B cell (primary cell): ENCODE measurements around the gene POLR2F. TPM values are rescaled to one million over a fixed set of nuclear protein-coding genes. Genes with fewer than 3 reads are reported as not detected.

Experiments
- ATAC-seq: fragments of 200-7000 bp; cut with Tn5 transposase; one replicate; pipeline ENCODE4 v1.10.0; 2021; ENCODE audit warnings: low read depth, mild to moderate bottlenecking, moderate number of reproducible peaks, moderate library complexity
- CTCF ChIA-PET: fragments of 350-600 bp; sonication (Branson Sonifier 250); formaldehyde crosslinking; loops from one replicate; lab custom pipeline; 2021; ENCODE audit warnings: antibody characterized with exemption, inconsistent platforms; lab: Charles Lee
- POLR2A ChIA-PET: fragments of 350-600 bp; sonication (Branson Sonifier 250); formaldehyde crosslinking; loops from one replicate; lab custom pipeline; 2021; ENCODE audit warnings: antibody characterized with exemption; lab: Charles Lee
- DNase-seq: peaks from one replicate; pipeline ENCODE4 v3.0.0; 2013
- H2AFZ ChIP-seq: 2 replicates; pipeline ENCODE4 v1.6.1; 2012; ENCODE audit warnings: mild to moderate bottlenecking, low read depth, low read length; ENCODE audit not compliant: insufficient read depth, poor library complexity, severe bottlenecking
- H3K27ac ChIP-seq, 2 donors: 1 replicate in 1 of 2; 2 replicates in 1 of 2; pipeline ENCODE4 v1.5.1; 2012 to 2013; ENCODE audit warnings: low read length in 2 of 2, mild to moderate bottlenecking in 2 of 2, moderate library complexity in 1 of 2
- H3K27me3 ChIP-seq, 4 experiments: fragments of 200-600 bp in 1 of 4; sonication (generic) in 1 of 4; replicated peaks in 1 of 4; 1 replicate in 2 of 4; 2 replicates in 2 of 4; pipeline versions ENCODE4 v1.6.1 to v1.7.0; 2013 to 2016; ENCODE audit warnings: low read length in 3 of 4, mild to moderate bottlenecking in 2 of 4, mixed read lengths in 1 of 4, moderate library complexity in 1 of 4; ENCODE audit not compliant: insufficient read depth in 4 of 4, control insufficient read depth in 3 of 4; ENCODE audit errors: control extremely low read depth in 1 of 4
- H3K36me3 ChIP-seq, 2 experiments: replicated peaks in 1 of 2; 1 replicate in 1 of 2; 2 replicates in 1 of 2; pipeline versions ENCODE4 v1.6.1 to v1.7.1; 2013; ENCODE audit warnings: low read length in 1 of 2; ENCODE audit not compliant: insufficient read depth in 2 of 2, control insufficient read depth in 1 of 2; ENCODE audit errors: control extremely low read depth in 1 of 2, extremely low read depth in 1 of 2
- H3K4me1 ChIP-seq, 2 donors: fragments of 200-600 bp in 1 of 2; sonication (generic) in 1 of 2; 1 replicate in 1 of 2; 2 replicates in 1 of 2; pipeline versions ENCODE4 v1.5.1 to v1.6.1; 2013 to 2017; ENCODE audit warnings: low read length in 2 of 2; ENCODE audit not compliant: control insufficient read depth in 2 of 2, insufficient read depth in 2 of 2
- H3K4me2 ChIP-seq: replicated peaks from 2 replicates; pipeline ENCODE3; 2012; ENCODE audit warnings: mild to moderate bottlenecking, low read depth, low read length; ENCODE audit not compliant: poor library complexity, severe bottlenecking
- H3K4me3 ChIP-seq, 5 experiments: fragments of 200-600 bp in 1 of 5; sonication (generic) in 1 of 5; 1 replicate in 3 of 5; 2 replicates in 2 of 5; pipeline versions ENCODE4 v1.5.1 to v1.7.0; 2011 to 2016; ENCODE audit warnings: low read length in 4 of 5, mild to moderate bottlenecking in 4 of 5, low read depth in 2 of 5, control low read depth in 1 of 5, moderate library complexity in 1 of 5; ENCODE audit not compliant: insufficient read depth in 1 of 5; ENCODE audit errors: control extremely low read depth in 1 of 5, extremely low read depth in 1 of 5
- H3K79me2 ChIP-seq: fragments of 200-600 bp; sonication (generic); one replicate; pipeline ENCODE4 v1.6.0; 2016; ENCODE audit warnings: low read length; ENCODE audit not compliant: control insufficient read depth, insufficient read depth
- H3K9ac ChIP-seq: fragments of 200-600 bp; sonication (generic); 2 replicates; pipeline ENCODE4 v1.6.1; 2017; ENCODE audit warnings: mild to moderate bottlenecking, low read length, moderate library complexity
- H3K9me3 ChIP-seq, 3 donors: one replicate each; pipeline versions ENCODE4 v1.6.1 to v1.7.1; 2013; ENCODE audit warnings: low read length in 2 of 3; ENCODE audit not compliant: control insufficient read depth in 2 of 3, insufficient read depth in 1 of 3; ENCODE audit errors: control extremely low read depth in 1 of 3
- H4K20me1 ChIP-seq: 2 replicates; pipeline ENCODE4 v1.6.0; 2012; ENCODE audit warnings: mild to moderate bottlenecking, low read length; ENCODE audit not compliant: insufficient read depth, control insufficient read depth, poor library complexity, severe bottlenecking
- H3K27ac Mint-ChIP-seq: one replicate; pipeline ENCODE4 v1.8.0; 2021; ENCODE audit warnings: mixed read lengths
- H3K27me3 Mint-ChIP-seq: one replicate; pipeline ENCODE4 v1.8.0; 2021; ENCODE audit warnings: mixed read lengths
- H3K4me1 Mint-ChIP-seq: one replicate; pipeline ENCODE4 v1.8.0; 2021; ENCODE audit warnings: mixed read lengths
- H3K4me3 Mint-ChIP-seq: one replicate; pipeline ENCODE4 v1.8.0; 2021; ENCODE audit warnings: mixed read lengths
- H3K9me3 Mint-ChIP-seq: one replicate; pipeline ENCODE4 v1.8.0; 2022; ENCODE audit warnings: mixed read lengths; ENCODE audit not compliant: insufficient read depth
- EZH2 ChIP-seq: IDR thresholded peaks from 2 replicates; pipeline ENCODE4 v1.6.1; 2012; ENCODE audit warnings: borderline replicate concordance, low read depth, mild to moderate bottlenecking, moderate library complexity, low read length; ENCODE audit not compliant: insufficient read depth, poor library complexity, severe bottlenecking
- WGBS: methylation state at CpG from one replicate; pipeline ENCODE4 v1.1.5; 2013; ENCODE audit warnings: missing lambda C conversion rate; ENCODE audit not compliant: insufficient coverage; 5-methylcytosine and 5-hydroxymethylcytosine counted together
- intact Hi-C: fragments of 100-400 bp; cut with micrococcal nuclease; formaldehyde crosslinking; loops from one replicate; pipeline ENCODE4 v1.10.0; 2022
- polyA plus RNA-seq: library from polyadenylated mRNA; depleted of rRNA; stranded (reverse); fragments of >200 nt; gene quantifications from 2 replicates; pipeline ENCODE4 v1.2.3, GENCODE V29; 2012
- total RNA-seq, 2 donors: library from RNA; stranded (reverse); fragments of 120-200 nt in 1 of 2; gene quantifications; 1 replicate in 1 of 2; 2 replicates in 1 of 2; pipeline versions ENCODE4 v1.2.3 to v1.2.4, GENCODE V29; 2013 to 2022
- TF ChIP-seq, protein P1 (sequence below): fragments of 200-600 bp; IDR thresholded peaks from one replicate; pipeline ENCODE4 v1.8.0; 2022; ENCODE audit warnings: antibody characterized with exemption, mild to moderate bottlenecking

The POLR2F gene
- total and polyA plus RNA-seq, 2 donors (not counting 1 experiment from before 2014, with no cell fraction given): 41.8 to 49.6 TPM

DNA sequence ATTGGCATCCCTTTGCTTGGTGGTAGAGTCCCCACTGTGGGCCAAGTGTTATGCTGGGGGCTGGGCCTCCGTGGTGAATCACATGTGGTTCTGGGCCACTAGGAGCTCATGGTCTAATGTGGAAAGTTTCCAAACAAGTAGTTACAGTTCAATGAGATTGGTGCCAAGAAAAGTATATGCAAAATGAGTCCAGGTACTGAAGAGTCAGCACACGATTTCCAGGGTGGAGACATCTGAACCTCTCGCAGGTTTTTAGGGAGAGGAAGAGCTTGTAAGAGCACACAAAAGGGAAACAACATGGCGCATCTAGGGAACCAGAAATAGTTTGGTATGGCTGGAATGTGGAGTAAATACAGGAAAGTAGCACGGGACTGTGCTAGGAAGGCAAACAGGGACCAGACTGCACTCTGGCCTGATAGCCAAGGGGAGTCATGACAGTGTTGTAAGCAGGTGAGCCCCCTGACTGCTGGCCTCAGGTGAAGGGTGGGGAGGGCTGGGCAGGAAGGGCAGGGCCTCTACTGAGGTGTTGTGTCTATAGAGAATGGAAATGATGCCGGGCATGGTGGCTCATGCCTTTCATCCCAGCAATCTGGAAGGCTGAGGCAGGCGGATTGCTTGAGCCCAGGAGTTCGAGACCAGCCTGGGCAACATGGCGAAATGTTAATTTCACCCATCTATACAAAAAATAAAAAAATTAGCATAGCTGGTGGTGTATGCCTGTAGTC, 12.6 kb downstream of the POLR2F start:
- H2AFZ ChIP-seq: no peak overlapping the region
- no peak overlapping the region for H3K27ac Mint-ChIP-seq
- H3K27me3 ChIP-seq: no peaks in the 10 kb centered on the region
- no peaks in the 10 kb centered on the region for H3K9me3 ChIP-seq
- TF ChIP-seq, protein P1, sequence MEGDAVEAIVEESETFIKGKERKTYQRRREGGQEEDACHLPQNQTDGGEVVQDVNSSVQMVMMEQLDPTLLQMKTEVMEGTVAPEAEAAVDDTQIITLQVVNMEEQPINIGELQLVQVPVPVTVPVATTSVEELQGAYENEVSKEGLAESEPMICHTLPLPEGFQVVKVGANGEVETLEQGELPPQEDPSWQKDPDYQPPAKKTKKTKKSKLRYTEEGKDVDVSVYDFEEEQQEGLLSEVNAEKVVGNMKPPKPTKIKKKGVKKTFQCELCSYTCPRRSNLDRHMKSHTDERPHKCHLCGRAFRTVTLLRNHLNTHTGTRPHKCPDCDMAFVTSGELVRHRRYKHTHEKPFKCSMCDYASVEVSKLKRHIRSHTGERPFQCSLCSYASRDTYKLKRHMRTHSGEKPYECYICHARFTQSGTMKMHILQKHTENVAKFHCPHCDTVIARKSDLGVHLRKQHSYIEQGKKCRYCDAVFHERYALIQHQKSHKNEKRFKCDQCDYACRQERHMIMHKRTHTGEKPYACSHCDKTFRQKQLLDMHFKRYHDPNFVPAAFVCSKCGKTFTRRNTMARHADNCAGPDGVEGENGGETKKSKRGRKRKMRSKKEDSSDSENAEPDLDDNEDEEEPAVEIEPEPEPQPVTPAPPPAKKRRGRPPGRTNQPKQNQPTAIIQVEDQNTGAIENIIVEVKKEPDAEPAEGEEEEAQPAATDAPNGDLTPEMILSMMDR: no peak
- no peak for TF ChIP-seq EZH2
- ChIA-PET CTCF (interaction anchor here (0.7 to 2.5 kb wide), 14 partner anchors 12 to 701 kb away, joined by 3 to 32 read pairs (median 3); partner anchors contain the start of genes ANKRD54, C22orf23 and POLR2F), POLR2A (no interaction called here)
- peaks cover 0 to 54% of the 10 kb centered on the region in 2 experiments for H3K36me3 ChIP-seq
- H3K4me2 ChIP-seq: no peak overlapping the region
- peaks cover 4% of the 10 kb centered on the region for H3K4me1 Mint-ChIP-seq
- H3K27me3 Mint-ChIP-seq: no peaks in the 10 kb centered on the region
- no peak for DNase-seq
- intact Hi-C loops: no loop called here
- no peak overlapping the region for H3K4me3 ChIP-seq
- 91% methylated on average over 5 of the region's 9 CpGs for WGBS
- no peaks in the 10 kb centered on the region for H3K4me1 ChIP-seq
- no peaks in the 10 kb centered on the region for H3K9me3 Mint-ChIP-seq
- peaks cover 26% of the 10 kb centered on the region for H3K79me2 ChIP-seq
- H3K4me3 Mint-ChIP-seq: no peak overlapping the region
- H4K20me1 ChIP-seq: peaks cover 17% of the 10 kb centered on the region
- H3K27ac ChIP-seq: no peak overlapping the region
- ATAC-seq: no peak
- no peak overlapping the region for H3K9ac ChIP-seq

DNA sequence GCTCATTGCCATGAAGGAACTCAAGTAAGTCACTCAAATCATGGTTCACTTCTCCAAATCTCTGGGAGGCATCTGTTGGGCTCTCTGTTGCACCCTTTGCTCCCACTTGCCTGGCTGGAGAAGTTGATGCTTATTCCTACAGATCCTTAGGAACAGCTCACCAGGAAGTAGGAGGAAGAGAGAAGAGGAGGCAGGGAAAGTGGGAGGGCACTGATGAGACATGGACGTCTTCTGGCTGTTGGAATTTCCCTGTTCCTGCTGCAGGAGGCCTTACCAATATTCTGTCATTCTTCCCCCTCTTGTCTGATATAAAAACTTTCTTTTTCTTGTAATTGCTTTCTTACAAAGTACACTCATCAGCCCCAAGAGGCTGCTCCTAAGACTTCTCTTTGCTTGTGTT, 13.6 kb downstream of the POLR2F start:
- Histone ChIP-seq H3K36me3 (peaks cover 0 to 44% of the 10 kb centered on the region in 2 experiments), H2AFZ (no peak overlapping the region), H3K79me2 (peaks cover 26% of the 10 kb centered on the region), H3K27me3 (no peaks in the 10 kb centered on the region), H3K27ac (no peak overlapping the region), H3K9ac (no peak overlapping the region), H3K4me2 (no peak overlapping the region), H3K4me1 (no peaks in the 10 kb centered on the region), H3K9me3 (no peaks in the 10 kb centered on the region), H3K4me3 (no peak overlapping the region), H4K20me1 (peaks cover 17% of the 10 kb centered on the region)
- no peak for TF ChIP-seq EZH2
- TF ChIP-seq, protein P1: no peak
- peaks cover 4% of the 10 kb centered on the region for H3K4me1 Mint-ChIP-seq
- intact Hi-C loops: no loop called here
- no peaks in the 10 kb centered on the region for H3K9me3 Mint-ChIP-seq
- DNase-seq (no peak), ATAC-seq (no peak)
- ChIA-PET POLR2A (no interaction called here), CTCF (no interaction called here)
- no peaks in the 10 kb centered on the region for H3K27me3 Mint-ChIP-seq
- 40% methylated on average over 1 of the region's 1 CpG for WGBS
- no peak overlapping the region for H3K4me3 Mint-ChIP-seq
- H3K27ac Mint-ChIP-seq: no peak overlapping the region
